SH-SY5Y (cell line): ENCODE measurements around the gene PKP3.

Experiments
- GATA2 ChIP-seq: IDR thresholded peaks from 2 replicates; pipeline ENCODE4 v1.6.1; 2011; ENCODE audit warnings: mild to moderate bottlenecking, low read depth, low read length
- GATA3 ChIP-seq: IDR thresholded peaks from 2 replicates; pipeline ENCODE4 v1.6.1; 2011; ENCODE audit warnings: low read depth, mild to moderate bottlenecking, low read length, moderate library complexity

GRCh38 chr11:420911-421321 lies 26.9 kb downstream of the PKP3 start:
- no peak for TF ChIP-seq GATA3
- no peak for TF ChIP-seq GATA2
